HEK293 (cell line): ENCODE measurements around the gene PAK1.
A peak's percentile ranks its signal among the peaks of the same experiment; 100 is the strongest.

ENCODE experiments used
- CTCF ChIA-PET: fragments of 350-600 bp; formaldehyde crosslinking; extraction: SDS; loops from one replicate; lab custom pipeline; 2021; ENCODE audit warnings: antibody characterized with exemption; lab: Yijun Ruan, JAX
- POLR2A ChIA-PET: fragments of 300-600 bp; formaldehyde crosslinking; extraction: SDS; loops from one replicate; lab custom pipeline; 2020; ENCODE audit warnings: antibody characterized with exemption, inconsistent platforms; lab: Yijun Ruan, JAX
- H3K27ac ChIP-seq: fragments of 200-500 bp; sonication (Bioruptor generic); 2 replicates; pipeline ENCODE4 v1.5.1; 2014; ENCODE audit warnings: low read depth, low read length, control low read depth, inconsistent platforms; ENCODE audit errors: extremely low read depth
- H3K36me3 ChIP-seq, 2 experiments: fragments of 200-500 bp in 1 of 2; sonication (Bioruptor generic) in 1 of 2; 1 replicate in 1 of 2; 2 replicates in 1 of 2; pipeline ENCODE4 v1.5.1; 2014 to 2017; ENCODE audit warnings: inconsistent platforms in 2 of 2, low read length in 2 of 2; ENCODE audit not compliant: control insufficient read depth in 2 of 2, insufficient read depth in 1 of 2
- H3K4me1 ChIP-seq: fragments of 200-500 bp; sonication (Bioruptor generic); 2 replicates; pipeline ENCODE4 v1.5.1; 2014; ENCODE audit warnings: mild to moderate bottlenecking, low read length, inconsistent platforms; ENCODE audit not compliant: control insufficient read depth, insufficient read depth
- H3K4me3 ChIP-seq: 2 replicates; pipeline ENCODE4 v1.5.1; 2011; ENCODE audit warnings: low read depth, mild to moderate bottlenecking, control low read depth, low read length, moderate library complexity
- H3K9me3 ChIP-seq: fragments of 200-500 bp; sonication (Bioruptor generic); 2 replicates; pipeline ENCODE4 v1.5.1; 2014; ENCODE audit warnings: low read depth, low read length, inconsistent platforms; ENCODE audit not compliant: control insufficient read depth, insufficient read depth
- HOXA7 ChIP-seq: sonication (generic); formaldehyde crosslinking; IDR thresholded peaks from 2 replicates; pipeline ENCODE4 v1.8.1; 2022; ENCODE audit warnings: missing genetic modification reagents, borderline replicate concordance
- KLF16 ChIP-seq: fragments of 450-650 bp; formaldehyde crosslinking; IDR thresholded peaks from 2 replicates; pipeline ENCODE4 v1.5.1; 2017; ENCODE audit warnings: missing biosample characterization, missing genetic modification characterization
- PRDM6 ChIP-seq: fragments of 450-650 bp; formaldehyde crosslinking; IDR thresholded peaks from 2 replicates; pipeline ENCODE4 v1.5.1; 2017; ENCODE audit warnings: missing biosample characterization, missing genetic modification characterization
- TRIM28 ChIP-seq: IDR thresholded peaks from 2 replicates; pipeline ENCODE4 v1.6.1; 2011; ENCODE audit warnings: low read length, control low read depth, borderline replicate concordance
- ZBTB10 ChIP-seq: fragments of 450-650 bp; formaldehyde crosslinking; IDR thresholded peaks from 2 replicates; pipeline ENCODE4 v1.5.1; 2016; ENCODE audit warnings: missing biosample characterization, missing genetic modification characterization
- ZBTB17 ChIP-seq: fragments of 450-650 bp; formaldehyde crosslinking; IDR thresholded peaks from 2 replicates; pipeline ENCODE4 v1.5.1; 2016; ENCODE audit warnings: missing biosample characterization, missing genetic modification characterization
- ZBTB6 ChIP-seq: fragments of 450-650 bp; formaldehyde crosslinking; IDR thresholded peaks from 2 replicates; pipeline ENCODE4 v1.5.1; 2017; ENCODE audit warnings: missing biosample characterization, missing genetic modification characterization
- ZNF23 ChIP-seq: fragments of 450-650 bp; formaldehyde crosslinking; IDR thresholded peaks from 2 replicates; pipeline ENCODE4 v1.5.1; 2016; ENCODE audit warnings: missing biosample characterization, missing genetic modification characterization, borderline replicate concordance
- ZNF24 ChIP-seq: fragments of 450-650 bp; formaldehyde crosslinking; IDR thresholded peaks from 2 replicates; pipeline ENCODE4 v1.5.1; 2016; ENCODE audit warnings: missing biosample characterization, missing genetic modification characterization
- ZNF473 ChIP-seq: fragments of 450-650 bp; formaldehyde crosslinking; IDR thresholded peaks from 2 replicates; pipeline ENCODE4 v1.5.1; 2017; ENCODE audit warnings: missing biosample characterization, missing genetic modification characterization
- ZNF76 ChIP-seq: fragments of 450-650 bp; formaldehyde crosslinking; IDR thresholded peaks from 2 replicates; pipeline ENCODE4; 2016; ENCODE audit warnings: low read depth, missing biosample characterization, missing genetic modification characterization, borderline replicate concordance
- TF ChIP-seq, protein P1 (sequence below): fragments of 450-650 bp; formaldehyde crosslinking; IDR thresholded peaks from 2 replicates; pipeline ENCODE4 v1.5.1; 2016; ENCODE audit warnings: missing biosample characterization, missing genetic modification characterization
- TF ChIP-seq, protein P2 (sequence below): fragments of 450-650 bp; formaldehyde crosslinking; IDR thresholded peaks from 2 replicates; pipeline ENCODE4 v1.5.1; 2016; ENCODE audit warnings: missing biosample characterization, missing genetic modification characterization

PAK1 gene

GRCh38 chr11:77421041-77421723, 52.7 kb downstream of the PAK1 start:
- TF ChIP-seq ZBTB6, result no peak
- ChIA-PET POLR2A (no interaction called here), CTCF (no interaction called here)
- Histone ChIP-seq H3K4me1 (0 out of 2 replicates have a peak, but pooled peaks cover 2% of the 10 kb centered on the region), H3K9me3 (no peaks in the 10 kb centered on the region), H3K27ac (no peak overlapping the region), H3K36me3 (no peaks in the 10 kb centered on the region), H3K4me3 (no peak overlapping the region)

DNA sequence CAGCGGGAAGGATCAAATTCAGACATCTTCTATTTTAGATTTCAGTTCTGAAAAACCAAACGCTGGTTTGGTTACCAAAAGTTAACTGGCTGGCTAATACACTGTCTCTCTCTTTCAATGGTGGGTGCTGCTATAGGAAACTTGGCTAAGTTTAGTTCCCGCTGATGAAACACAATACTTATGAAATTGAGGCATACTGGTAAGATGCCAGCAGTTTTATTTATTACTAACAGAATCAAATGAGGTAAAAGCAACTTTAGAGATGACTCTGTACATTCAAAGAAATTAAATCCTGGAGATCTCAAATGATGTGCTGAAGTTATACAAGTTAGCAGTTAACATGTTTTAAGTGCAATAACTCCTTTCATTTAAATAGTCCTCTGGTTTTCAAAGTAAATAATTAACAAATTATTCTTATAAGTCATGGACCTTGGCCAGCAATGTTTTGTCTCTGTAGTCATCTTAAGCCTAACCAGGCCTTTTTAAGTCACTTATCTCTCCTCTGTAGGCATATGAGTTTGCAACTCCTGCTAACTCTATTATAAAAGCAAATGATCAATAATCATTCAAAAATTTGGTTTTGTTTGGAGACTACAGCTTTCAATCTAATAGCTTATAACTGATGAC, 54.8 kb downstream of the PAK1 start:
- POLR2A ChIA-PET, result no interaction called here

DNA sequence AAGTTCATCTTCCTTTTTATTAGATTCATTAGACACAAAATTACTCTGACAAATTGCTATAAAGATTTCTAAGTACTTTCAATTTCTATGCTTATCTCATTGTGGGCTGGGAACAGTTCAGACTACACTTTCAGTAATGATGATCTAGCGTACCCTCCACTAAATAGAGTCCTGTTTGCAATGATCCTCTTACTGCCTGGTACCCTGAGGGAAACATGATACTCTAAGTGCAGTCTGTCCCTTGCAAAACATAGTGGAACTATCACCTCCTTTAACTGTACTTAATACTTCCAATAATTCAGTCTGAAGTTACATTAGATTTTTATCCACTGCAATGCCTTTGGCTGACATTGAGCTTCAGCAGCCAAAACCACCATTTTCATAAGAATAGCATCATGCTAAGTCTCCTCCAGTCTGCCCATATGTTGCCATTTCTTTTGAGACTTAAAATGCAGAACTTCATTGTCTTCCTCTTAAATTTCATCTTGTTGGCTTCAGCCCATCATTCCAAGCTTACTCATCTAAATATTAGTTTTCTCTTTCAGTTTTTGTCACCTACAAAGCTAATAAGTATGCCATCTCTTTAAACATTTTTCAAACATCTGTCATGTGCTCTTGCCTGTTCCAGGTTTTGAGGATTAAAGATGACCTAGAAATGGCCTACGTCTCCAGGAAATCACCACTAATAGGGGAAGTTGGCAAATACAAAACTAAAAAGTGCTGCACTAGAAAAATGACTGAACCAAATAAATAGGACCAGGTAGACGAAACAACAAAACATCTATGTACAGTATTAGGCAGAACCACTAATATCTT, 55.5 kb downstream of the PAK1 start:
- Histone ChIP-seq H3K4me3 (no peak overlapping the region), H3K4me1 (0 out of 2 replicates have a peak, but pooled peaks cover 2% of the 10 kb centered on the region), H3K9me3 (no peaks in the 10 kb centered on the region)
- POLR2A ChIA-PET, result no interaction called here
- CTCF ChIA-PET, result no interaction called here
- TF ChIP-seq ZNF473, result no peak
- TF ChIP-seq ZBTB17 (tag by site-specific recombination), result 0 out of 2 replicates have a peak, but pooled peaks have one; percentile 24
- no peak for TF ChIP-seq ZBTB10
- 0 out of 2 replicates have a peak, but pooled peaks have one; percentile 16 for TF ChIP-seq PRDM6 (tag by site-specific recombination)
- TF ChIP-seq, protein P1, sequence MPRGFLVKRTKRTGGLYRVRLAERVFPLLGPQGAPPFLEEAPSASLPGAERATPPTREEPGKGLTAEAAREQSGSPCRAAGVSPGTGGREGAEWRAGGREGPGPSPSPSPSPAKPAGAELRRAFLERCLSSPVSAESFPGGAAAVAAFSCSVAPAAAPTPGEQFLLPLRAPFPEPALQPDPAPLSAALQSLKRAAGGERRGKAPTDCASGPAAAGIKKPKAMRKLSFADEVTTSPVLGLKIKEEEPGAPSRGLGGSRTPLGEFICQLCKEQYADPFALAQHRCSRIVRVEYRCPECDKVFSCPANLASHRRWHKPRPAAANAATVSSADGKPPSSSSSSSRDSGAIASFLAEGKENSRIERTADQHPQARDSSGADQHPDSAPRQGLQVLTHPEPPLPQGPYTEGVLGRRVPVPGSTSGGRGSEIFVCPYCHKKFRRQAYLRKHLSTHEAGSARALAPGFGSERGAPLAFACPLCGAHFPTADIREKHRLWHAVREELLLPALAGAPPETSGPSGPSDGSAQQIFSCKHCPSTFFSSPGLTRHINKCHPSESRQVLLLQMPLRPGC (tag by site-specific recombination), result no peak
- no peak for TF ChIP-seq ZNF24 (tag by site-specific recombination)
- peak; percentile 63; the same call in 1 of the 2 replicates for TF ChIP-seq TRIM28
- no peak for TF ChIP-seq KLF16
- TF ChIP-seq HOXA7 (CRISPR knock-in tag), result no peak
- TF ChIP-seq ZNF76, result no peak
- TF ChIP-seq, all 188 proteins: peak for 3
- Histone ChIP-seq H3K27ac (no peak overlapping the region), H3K36me3 (no peaks in the 10 kb centered on the region)

More for the DNA sequence above, 54.8 kb downstream of the PAK1 start:
- no peak overlapping the region for H3K4me3 ChIP-seq
- CTCF ChIA-PET, result interaction anchor here (0.7 kb wide), 1 partner anchor 620 kb away, joined by 3 read pairs; no protein-coding TSS in a partner anchor
- no peak for TF ChIP-seq ZNF23 (tag by site-specific recombination)
- TF ChIP-seq, protein P2, sequence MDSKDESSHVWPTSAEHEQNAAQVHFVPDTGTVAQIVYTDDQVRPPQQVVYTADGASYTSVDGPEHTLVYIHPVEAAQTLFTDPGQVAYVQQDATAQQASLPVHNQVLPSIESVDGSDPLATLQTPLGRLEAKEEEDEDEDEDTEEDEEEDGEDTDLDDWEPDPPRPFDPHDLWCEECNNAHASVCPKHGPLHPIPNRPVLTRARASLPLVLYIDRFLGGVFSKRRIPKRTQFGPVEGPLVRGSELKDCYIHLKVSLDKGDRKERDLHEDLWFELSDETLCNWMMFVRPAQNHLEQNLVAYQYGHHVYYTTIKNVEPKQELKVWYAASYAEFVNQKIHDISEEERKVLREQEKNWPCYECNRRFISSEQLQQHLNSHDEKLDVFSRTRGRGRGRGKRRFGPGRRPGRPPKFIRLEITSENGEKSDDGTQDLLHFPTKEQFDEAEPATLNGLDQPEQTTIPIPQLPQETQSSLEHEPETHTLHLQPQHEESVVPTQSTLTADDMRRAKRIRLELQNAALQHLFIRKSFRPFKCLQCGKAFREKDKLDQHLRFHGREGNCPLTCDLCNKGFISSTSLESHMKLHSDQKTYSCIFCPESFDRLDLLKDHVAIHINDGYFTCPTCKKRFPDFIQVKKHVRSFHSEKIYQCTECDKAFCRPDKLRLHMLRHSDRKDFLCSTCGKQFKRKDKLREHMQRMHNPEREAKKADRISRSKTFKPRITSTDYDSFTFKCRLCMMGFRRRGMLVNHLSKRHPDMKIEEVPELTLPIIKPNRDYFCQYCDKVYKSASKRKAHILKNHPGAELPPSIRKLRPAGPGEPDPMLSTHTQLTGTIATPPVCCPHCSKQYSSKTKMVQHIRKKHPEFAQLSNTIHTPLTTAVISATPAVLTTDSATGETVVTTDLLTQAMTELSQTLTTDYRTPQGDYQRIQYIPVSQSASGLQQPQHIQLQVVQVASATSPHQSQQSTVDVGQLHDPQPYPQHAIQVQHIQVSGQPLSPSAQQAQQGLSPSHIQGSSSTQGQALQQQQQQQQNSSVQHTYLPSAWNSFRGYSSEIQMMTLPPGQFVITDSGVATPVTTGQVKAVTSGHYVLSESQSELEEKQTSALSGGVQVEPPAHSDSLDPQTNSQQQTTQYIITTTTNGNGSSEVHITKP, result peak; percentile 12; the same call in 1 of the 2 replicates
- H3K27ac ChIP-seq, result no peak overlapping the region
- 0 out of 2 replicates have a peak, but pooled peaks cover 2% of the 10 kb centered on the region for H3K4me1 ChIP-seq
- H3K9me3 ChIP-seq, result no peaks in the 10 kb centered on the region
- no peaks in the 10 kb centered on the region for H3K36me3 ChIP-seq
